IPS-15b (cell line): Measurements from ENCODE around the gene NBAS.
"Not testable (repeated sequence)": the region's sequence is repeated elsewhere in the genome, so short reads cannot be mapped to it uniquely, and the experiment has no call there.

Experiments used
- H3K27me3 ChIP-seq: one replicate; pipeline ENCODE4 v1.6.1; 2013; ENCODE audit warnings: low read length; ENCODE audit not compliant: control insufficient read depth, insufficient read depth
- H3K36me3 ChIP-seq: one replicate; pipeline ENCODE4 v1.6.1; 2013; ENCODE audit warnings: low read length; ENCODE audit not compliant: control insufficient read depth, insufficient read depth
- H3K4me1 ChIP-seq: one replicate; pipeline ENCODE4 v1.6.1; 2013; ENCODE audit warnings: mild to moderate bottlenecking, low read length; ENCODE audit not compliant: control insufficient read depth, insufficient read depth
- H3K4me3 ChIP-seq: one replicate; pipeline ENCODE4 v1.5.1; 2013; ENCODE audit warnings: low read depth, low read length
- H3K9ac ChIP-seq: one replicate; pipeline ENCODE4 v1.6.1; 2013; ENCODE audit warnings: low read depth, mild to moderate bottlenecking, low read length
- H3K9me3 ChIP-seq: one replicate; pipeline ENCODE4 v1.6.1; 2013; ENCODE audit warnings: mild to moderate bottlenecking, low read length; ENCODE audit not compliant: control insufficient read depth, insufficient read depth

NBAS gene

GRCh38 chr2:15532996-15533395 is 28.1 kb downstream of the NBAS start:
- Histone ChIP-seq H3K9me3 (no peaks in the 10 kb centered on the region), H3K4me1 (no peaks in the 10 kb centered on the region), H3K36me3 (no peaks in the 10 kb centered on the region), H3K27me3 (no peaks in the 10 kb centered on the region), H3K4me3 (no peak overlapping the region), H3K9ac (no peak overlapping the region)

DNA sequence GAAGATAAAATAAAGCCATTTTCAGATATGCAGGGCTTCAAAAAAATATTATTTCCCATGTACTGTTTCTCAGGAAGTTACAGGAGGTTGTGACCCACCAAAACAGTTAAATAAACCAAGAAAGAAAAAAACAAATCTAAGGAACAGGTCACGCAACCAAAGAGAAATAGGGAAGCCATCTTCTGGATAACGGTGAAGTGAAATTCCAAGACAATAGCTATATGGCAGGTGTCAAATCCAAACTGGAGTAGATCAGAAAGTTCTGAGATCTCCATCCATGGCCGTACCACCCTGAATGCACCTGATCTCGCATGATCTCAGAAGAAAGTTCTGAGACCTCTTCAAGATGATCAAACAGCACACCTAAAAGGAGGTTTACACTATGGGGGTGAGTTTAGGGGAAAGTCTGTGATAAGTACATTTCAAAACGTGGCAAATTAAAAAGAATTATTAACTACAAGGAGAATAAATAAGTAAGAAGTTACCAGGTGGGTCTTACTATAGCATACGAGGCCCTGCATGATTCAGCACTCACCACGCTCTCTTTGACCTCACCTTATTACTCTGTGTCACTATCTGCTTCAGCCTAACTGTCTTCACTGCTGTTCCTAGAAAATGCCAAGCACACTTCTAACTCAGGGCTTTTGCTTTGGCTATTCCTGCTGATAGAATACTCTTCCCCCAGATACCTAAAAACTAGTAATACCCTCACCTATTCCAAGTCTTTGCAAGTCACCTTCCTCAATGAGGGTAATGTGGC is 29.9 kb downstream of the NBAS start:
- Histone ChIP-seq H3K9ac (no peak overlapping the region), H3K9me3 (no peaks in the 10 kb centered on the region), H3K4me1 (no peaks in the 10 kb centered on the region), H3K36me3 (no peaks in the 10 kb centered on the region), H3K27me3 (no peaks in the 10 kb centered on the region), H3K4me3 (no peak overlapping the region)

DNA sequence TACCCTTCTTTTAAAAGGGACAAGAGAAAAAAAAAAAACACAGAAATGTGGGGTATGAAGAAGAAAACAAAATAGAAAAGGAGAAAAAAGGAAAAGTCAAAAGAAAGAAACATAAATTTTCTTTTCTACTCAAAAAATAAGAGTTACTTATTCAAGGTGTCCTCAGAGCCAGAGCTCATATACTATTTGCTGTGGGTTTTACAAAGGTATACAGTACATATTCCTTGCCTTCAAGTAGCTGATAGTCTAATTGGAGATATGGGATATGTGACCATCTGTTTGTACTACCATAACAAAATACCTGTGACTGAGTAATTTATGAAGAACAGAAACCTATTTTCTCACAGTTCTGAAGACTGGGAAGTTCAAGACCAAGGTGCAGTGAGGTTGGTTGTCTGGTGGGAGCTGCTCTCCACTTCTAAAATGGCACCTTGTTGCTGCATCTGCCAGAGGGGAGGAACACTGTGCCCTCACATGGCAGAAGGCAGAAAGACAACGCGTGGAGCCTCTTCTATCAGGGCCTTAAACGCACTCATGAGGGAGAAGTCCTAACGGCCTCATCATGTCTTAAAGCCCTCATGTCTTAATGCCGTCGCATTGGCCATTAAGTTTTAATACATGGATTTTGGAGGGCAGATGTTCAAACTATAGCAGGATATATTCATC is 33.9 kb downstream of the NBAS start:
- no peaks in the 10 kb centered on the region for H3K36me3 ChIP-seq
- H3K9ac ChIP-seq: no peak overlapping the region
- no peaks in the 10 kb centered on the region for H3K4me1 ChIP-seq
- H3K27me3 ChIP-seq: no peaks in the 10 kb centered on the region
- no peak overlapping the region for H3K4me3 ChIP-seq
- no peaks in the 10 kb centered on the region for H3K9me3 ChIP-seq

DNA sequence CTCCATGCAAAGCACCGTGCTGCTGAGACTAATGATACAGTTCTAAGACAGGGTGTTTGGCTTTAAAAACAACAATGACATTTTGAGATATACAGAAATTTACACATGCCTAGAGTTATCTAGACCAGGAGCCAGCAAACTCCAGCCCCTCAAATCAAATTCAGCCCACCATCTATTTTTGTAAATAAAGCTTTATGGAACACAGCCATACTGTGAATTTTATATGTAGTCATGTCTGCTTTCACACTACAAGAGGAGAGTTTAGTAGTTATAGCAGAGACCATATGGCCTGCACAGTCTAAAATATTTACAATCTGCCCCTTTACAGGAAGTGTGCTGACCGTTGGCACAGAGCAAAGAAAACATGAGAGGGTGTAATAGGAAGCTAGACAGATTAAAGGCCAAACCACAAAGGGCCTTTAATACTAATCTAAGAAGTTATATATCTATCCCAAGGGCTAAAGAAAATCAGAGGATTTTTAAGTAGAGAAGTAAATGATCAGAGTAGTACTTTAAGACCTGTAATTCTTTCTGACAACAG is 39.4 kb downstream of the NBAS start:
- Histone ChIP-seq H3K4me1 (no peaks in the 10 kb centered on the region), H3K9me3 (no peaks in the 10 kb centered on the region), H3K4me3 (no peak overlapping the region), H3K9ac (no peak overlapping the region), H3K36me3 (no peaks in the 10 kb centered on the region), H3K27me3 (no peaks in the 10 kb centered on the region)

DNA sequence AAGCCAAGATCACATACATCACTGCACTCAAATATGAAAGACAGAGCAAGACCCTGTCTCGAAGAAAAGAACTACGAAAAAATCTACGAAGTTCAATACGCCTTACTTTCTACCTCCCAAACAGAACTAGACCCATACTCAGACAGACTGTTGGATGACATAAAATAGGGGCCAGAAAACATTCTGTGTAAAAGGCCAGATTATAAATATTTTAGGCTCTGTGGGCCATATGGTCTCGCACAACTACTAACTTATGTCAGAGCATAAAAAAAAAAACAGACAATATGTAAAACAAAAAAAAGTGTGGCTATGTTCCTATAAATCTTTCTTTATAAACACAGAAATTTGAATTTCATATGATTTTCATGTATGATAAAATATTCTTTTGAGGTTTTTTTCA is 40.8 kb downstream of the NBAS start:
- H3K4me3 ChIP-seq: no peak overlapping the region
- no peaks in the 10 kb centered on the region for H3K9me3 ChIP-seq
- H3K36me3 ChIP-seq: no peaks in the 10 kb centered on the region
- no peak overlapping the region for H3K9ac ChIP-seq
- H3K27me3 ChIP-seq: no peaks in the 10 kb centered on the region
- no peaks in the 10 kb centered on the region for H3K4me1 ChIP-seq

- H3K9ac ChIP-seq, H3K36me3 ChIP-seq, H3K9me3 ChIP-seq, H3K27me3 ChIP-seq, H3K4me3 ChIP-seq, H3K4me1 ChIP-seq: not testable (repeated sequence)
Measured at GRCh38 chr2:15518759-15519158, 42.4 kb downstream of the NBAS start.

DNA sequence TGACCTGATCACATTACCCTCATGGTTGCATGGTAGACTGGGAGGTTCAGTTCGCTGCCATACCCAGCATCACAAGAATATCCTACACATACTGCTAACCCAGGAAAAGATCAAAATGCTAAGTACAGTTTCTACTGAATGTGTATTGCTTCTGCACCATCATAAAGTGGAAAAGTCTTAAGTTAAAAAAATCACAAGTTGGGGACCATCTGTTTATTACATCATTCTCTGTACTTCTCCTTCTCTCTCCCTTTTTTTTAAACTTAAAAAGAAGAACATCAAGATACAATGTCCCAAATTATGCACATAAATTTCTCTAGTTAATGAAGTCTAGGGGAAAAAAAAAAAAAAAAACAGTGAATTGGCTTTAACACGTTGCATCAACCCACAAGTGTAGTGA is 43.3 kb downstream of the NBAS start:
- Histone ChIP-seq H3K36me3 (no peaks in the 10 kb centered on the region), H3K9ac (no peak overlapping the region), H3K9me3 (no peaks in the 10 kb centered on the region), H3K4me3 (no peak overlapping the region), H3K4me1 (no peaks in the 10 kb centered on the region), H3K27me3 (no peaks in the 10 kb centered on the region)

DNA sequence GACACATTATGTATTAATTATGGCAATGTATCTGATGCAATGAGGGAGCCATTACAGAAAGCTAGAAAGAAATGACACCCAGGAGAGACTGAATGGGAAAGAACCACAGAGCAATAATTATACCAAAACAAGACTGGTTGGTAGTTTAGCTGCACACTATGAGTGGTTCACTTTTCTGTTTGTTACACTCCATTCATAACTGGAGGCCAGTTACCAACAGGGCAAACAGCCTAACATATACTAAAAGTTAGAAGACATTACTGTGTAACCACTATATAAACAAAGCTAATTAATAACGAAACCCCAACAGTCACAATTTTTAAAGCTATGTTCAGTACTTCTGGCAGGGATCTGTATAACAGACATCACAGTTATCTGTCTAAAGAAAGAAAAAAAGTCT is 49.4 kb downstream of the NBAS start:
- no peaks in the 10 kb centered on the region for H3K27me3 ChIP-seq
- no peaks in the 10 kb centered on the region for H3K4me1 ChIP-seq
- H3K9me3 ChIP-seq: no peaks in the 10 kb centered on the region
- no peak overlapping the region for H3K9ac ChIP-seq
- H3K4me3 ChIP-seq: no peak overlapping the region
- no peaks in the 10 kb centered on the region for H3K36me3 ChIP-seq

DNA sequence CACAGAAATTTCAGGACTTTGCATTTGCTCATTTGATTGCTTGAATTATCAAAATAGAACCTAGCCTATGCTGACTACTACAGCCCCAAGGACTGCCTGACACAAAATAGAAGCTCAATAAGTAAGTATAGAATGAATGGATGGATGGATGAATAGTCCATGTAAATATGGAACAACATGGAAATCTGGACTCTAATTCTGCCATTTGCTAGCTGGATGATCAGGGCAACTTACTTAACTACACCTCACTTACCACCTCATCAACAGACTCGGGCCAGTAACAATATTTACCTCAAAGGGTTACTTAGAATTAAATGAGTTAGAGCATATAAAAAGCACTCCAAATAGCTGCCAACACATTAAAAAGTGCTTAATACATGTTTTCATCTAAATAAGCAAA is 50.6 kb downstream of the NBAS start:
- Histone ChIP-seq H3K4me1 (no peaks in the 10 kb centered on the region), H3K9me3 (no peaks in the 10 kb centered on the region), H3K36me3 (no peaks in the 10 kb centered on the region), H3K27me3 (no peaks in the 10 kb centered on the region), H3K4me3 (no peak overlapping the region), H3K9ac (no peak overlapping the region)

DNA sequence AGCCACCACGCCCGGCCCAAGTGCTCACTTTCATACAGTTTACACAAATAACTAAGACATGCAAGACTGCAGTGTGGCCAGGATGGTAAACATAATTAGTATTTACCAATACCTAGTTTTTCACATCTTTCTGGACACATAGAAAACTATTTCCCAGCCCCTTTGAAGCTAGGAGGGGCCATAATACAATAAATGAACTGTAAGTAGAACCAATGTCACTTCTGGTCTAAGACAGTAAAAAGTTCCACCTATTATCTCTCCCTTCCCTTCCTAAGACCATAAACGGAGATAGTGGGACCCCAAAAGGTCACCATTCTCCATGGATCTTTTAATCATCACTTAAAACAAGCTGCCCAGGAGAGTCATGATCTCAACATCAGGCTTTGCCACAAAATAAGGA is 51.0 kb downstream of the NBAS start:
- H3K36me3 ChIP-seq: no peaks in the 10 kb centered on the region
- H3K27me3 ChIP-seq: no peaks in the 10 kb centered on the region
- H3K9me3 ChIP-seq: no peaks in the 10 kb centered on the region
- no peaks in the 10 kb centered on the region for H3K4me1 ChIP-seq
- H3K9ac ChIP-seq: no peak overlapping the region
- H3K4me3 ChIP-seq: no peak overlapping the region

DNA sequence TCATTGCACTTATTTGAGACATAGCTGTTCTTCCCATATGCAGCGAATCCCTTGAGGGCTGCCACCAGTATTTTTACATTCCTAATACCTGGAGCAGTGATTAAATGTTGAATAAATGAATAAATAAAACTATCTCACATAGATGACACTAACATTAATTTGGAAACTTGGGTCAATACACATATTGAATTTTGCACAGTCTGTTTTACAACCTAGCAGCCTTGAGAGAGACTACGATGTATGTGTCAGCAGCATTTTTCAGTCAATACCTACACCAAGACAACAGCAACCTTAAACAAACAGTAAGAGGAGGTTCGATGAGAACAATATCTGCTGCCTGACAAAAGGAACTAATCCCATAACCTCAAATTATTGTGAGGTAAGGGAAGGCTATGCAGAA is 53.4 kb downstream of the NBAS start:
- Histone ChIP-seq H3K4me3 (no peak overlapping the region), H3K36me3 (no peaks in the 10 kb centered on the region), H3K9me3 (no peaks in the 10 kb centered on the region), H3K9ac (no peak overlapping the region), H3K4me1 (no peaks in the 10 kb centered on the region), H3K27me3 (no peaks in the 10 kb centered on the region)

DNA sequence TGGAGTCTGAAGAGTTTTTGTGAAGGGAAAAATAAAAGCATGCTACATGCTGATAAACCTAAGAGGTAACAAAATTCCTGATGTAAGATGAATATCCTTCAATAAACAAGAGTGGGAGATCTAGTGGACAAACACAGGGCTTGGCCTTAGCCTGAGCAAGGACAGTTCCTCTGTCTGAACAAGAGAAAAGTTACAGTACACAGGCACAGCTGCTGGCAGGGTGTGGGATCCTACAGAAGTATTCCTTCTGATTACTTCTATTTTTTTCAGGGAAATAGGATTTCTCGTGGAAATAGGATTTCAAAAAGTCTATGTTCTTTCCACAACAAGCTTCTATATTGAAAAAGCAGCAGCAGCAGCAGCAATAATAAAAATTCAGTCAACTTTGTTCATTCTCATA is 54.1 kb downstream of the NBAS start:
- Histone ChIP-seq H3K4me1 (no peaks in the 10 kb centered on the region), H3K9me3 (no peaks in the 10 kb centered on the region), H3K4me3 (no peak overlapping the region), H3K27me3 (no peaks in the 10 kb centered on the region), H3K36me3 (no peaks in the 10 kb centered on the region), H3K9ac (no peak overlapping the region)
